MM.1S (cell line): ENCODE results near the gene CCDC127.

Experiments used
- DNase-seq: peaks from one replicate; pipeline ENCODE4 v3.0.0-alpha.2; 2015
- H2AFZ ChIP-seq: fragments of 300-600 bp; sonication (generic); 2 replicates; pipeline ENCODE4 v1.6.0; 2016; ENCODE audit warnings: antibody characterized with exemption, low read length
- H3F3A ChIP-seq: fragments of 300-600 bp; sonication (generic); 2 replicates; pipeline ENCODE4 v1.6.1; 2016; ENCODE audit warnings: mild to moderate bottlenecking, antibody characterized with exemption, low read length, moderate library complexity, mixed read lengths; ENCODE audit not compliant: insufficient read depth
- H3K27ac ChIP-seq: fragments of 300-600 bp; sonication (generic); 2 replicates; pipeline ENCODE4 v1.5.1; 2016; ENCODE audit warnings: mild to moderate bottlenecking, low read length
- H3K27me3 ChIP-seq: fragments of 300-600 bp; sonication (generic); replicated peaks from 2 replicates; pipeline ENCODE4 v1.6.0; 2016; ENCODE audit warnings: low read length; ENCODE audit not compliant: insufficient read depth
- H3K36me3 ChIP-seq: fragments of 300-600 bp; sonication (generic); replicated peaks from 2 replicates; pipeline ENCODE4 v1.6.1; 2016; ENCODE audit warnings: mild to moderate bottlenecking, low read length, mixed read lengths; ENCODE audit not compliant: insufficient read depth
- H3K4me1 ChIP-seq: fragments of 300-600 bp; sonication (generic); 2 replicates; pipeline ENCODE4 v1.6.1; 2016; ENCODE audit warnings: low read length, mixed read lengths
- H3K4me2 ChIP-seq: fragments of 300-600 bp; sonication (generic); 2 replicates; pipeline ENCODE4 v1.6.0; 2016; ENCODE audit warnings: low read depth, low read length
- H3K4me3 ChIP-seq: fragments of 300-600 bp; sonication (generic); 2 replicates; pipeline ENCODE4 v1.5.1; 2016; ENCODE audit warnings: low read length, mixed read lengths
- H3K79me2 ChIP-seq: fragments of 300-600 bp; sonication (generic); 2 replicates; pipeline ENCODE4 v1.6.1; 2016; ENCODE audit warnings: mixed run types, low read length, mixed read lengths
- H3K9ac ChIP-seq: fragments of 300-600 bp; sonication (generic); 2 replicates; pipeline ENCODE4 v1.6.1; 2016; ENCODE audit warnings: low read length, mixed read lengths
- H3K9me2 ChIP-seq: fragments of 300-600 bp; sonication (generic); replicated peaks from 2 replicates; pipeline ENCODE4 v1.6.1; 2016; ENCODE audit warnings: mild to moderate bottlenecking, low read length, mixed read lengths; ENCODE audit not compliant: insufficient read depth
- H3K9me3 ChIP-seq: fragments of 300-600 bp; sonication (generic); replicated peaks from 2 replicates; pipeline ENCODE4 v1.6.1; 2016; ENCODE audit warnings: mild to moderate bottlenecking, low read length, mixed read lengths; ENCODE audit not compliant: insufficient read depth
- H4K20me1 ChIP-seq: fragments of 300-600 bp; sonication (generic); 2 replicates; pipeline ENCODE4 v1.6.1; 2016; ENCODE audit warnings: mild to moderate bottlenecking, low read length, moderate library complexity, mixed read lengths; ENCODE audit not compliant: insufficient read depth
- CTCF ChIP-seq: fragments of 300-600 bp; sonication (generic); IDR thresholded peaks from 2 replicates; pipeline ENCODE4 v1.5.1; 2016; ENCODE audit warnings: antibody characterized with exemption, low read length, mixed read lengths
- EZH2 ChIP-seq: fragments of 300-600 bp; sonication (generic); optimal IDR thresholded peaks from 2 replicates; pipeline ENCODE3; 2017; ENCODE audit warnings: low read depth, mild to moderate bottlenecking, antibody characterized with exemption, low read length, mixed read lengths
- EZH2phosphoT487 ChIP-seq: fragments of 300-600 bp; sonication (generic); IDR thresholded peaks from 2 replicates; pipeline ENCODE4 v1.6.1; 2018; ENCODE audit warnings: antibody characterized with exemption, low read length

The CCDC127 gene

GRCh38 chr5:191949-192690 lies 25.8 kb downstream of the CCDC127 start:
- H3K9ac ChIP-seq, result peak overlapping the region; percentile 91; the same call in 1 of the 2 replicates
- peak overlapping the region; percentile 98; the same call in 1 of the 2 replicates for H3K27ac ChIP-seq
- H3K79me2 ChIP-seq, result peaks cover 44% of the 10 kb centered on the region
- peak overlapping the region; percentile 66 for H3K4me3 ChIP-seq
- TF ChIP-seq EZH2 (no peak), EZH2phosphoT487 (no peak), CTCF (no peak)
- no peaks in the 10 kb centered on the region for H3K9me3 ChIP-seq
- H3K9me2 ChIP-seq, result no peaks in the 10 kb centered on the region
- H2AFZ ChIP-seq, result no peak overlapping the region; the same call in 1 of the 2 replicates
- DNase-seq, result peak; percentile 5
- H4K20me1 ChIP-seq, result no peaks in the 10 kb centered on the region
- no peaks in the 10 kb centered on the region; the same call in 1 of the 2 replicates for H3K36me3 ChIP-seq
- H3K4me2 ChIP-seq, result peak overlapping the region; percentile 100
- H3K27me3 ChIP-seq, result no peaks in the 10 kb centered on the region
- peaks cover 43% of the 10 kb centered on the region for H3K4me1 ChIP-seq
- H3F3A ChIP-seq, result peaks cover 19% of the 10 kb centered on the region

- peak; percentile 92 for DNase-seq
- Histone ChIP-seq H3K36me3 (no peaks in the 10 kb centered on the region; the same call in 1 of the 2 replicates), H2AFZ (peak within 1 kb of the TSS; percentile 66; the same call in 1 of the 2 replicates)
Measured at GRCh38 chr5:191036-191948, 26.7 kb downstream of the CCDC127 start, which contains the start of gene LRRC14B. Gene LRRC14B (plus strand): TSS chr5:191495. CDS start chr5:191539, 44 bp downstream.

More at GRCh38 chr5:191036-191948, 26.7 kb downstream of the CCDC127 start, which contains the start of gene LRRC14B:
- Histone ChIP-seq H3K79me2 (peaks cover 44% of the 10 kb centered on the region), H3F3A (peaks cover 19% of the 10 kb centered on the region), H3K9me3 (no peaks in the 10 kb centered on the region), H3K9ac (peak within 1 kb of the TSS; percentile 91), H3K4me2 (peak within 1 kb of the TSS; percentile 100), H3K27me3 (no peaks in the 10 kb centered on the region), H3K9me2 (no peaks in the 10 kb centered on the region), H3K4me1 (peaks cover 43% of the 10 kb centered on the region), H3K4me3 (peak within 1 kb of the TSS; percentile 66), H3K27ac (peak within 1 kb of the TSS; percentile 98), H4K20me1 (no peaks in the 10 kb centered on the region)
- TF ChIP-seq EZH2phosphoT487 (no peak), CTCF (no peak), EZH2 (no peak)
